Activated CD4-positive, alpha-beta T cell treated with anti-CD3 and anti-CD28 coated beads for 36 hours (primary cell): ENCODE data around the gene CABLES2. TPM values are rescaled to one million over a fixed set of nuclear protein-coding genes. Genes with fewer than 3 reads are reported as not detected.

Source experiments
- ATAC-seq: fragments of 200-7000 bp; cut with Tn5 transposase; one replicate; pipeline ENCODE4 v1.10.0; 2021; ENCODE audit warnings: mild to moderate bottlenecking, moderate library complexity
- CTCF ChIA-PET: fragments of 350-600 bp; sonication (Branson Sonifier 250); formaldehyde crosslinking; loops from one replicate; lab custom pipeline; 2021; ENCODE audit warnings: antibody characterized with exemption; lab: Charles Lee
- POLR2A ChIA-PET: fragments of 350-600 bp; sonication (Branson Sonifier 250); formaldehyde crosslinking; loops from one replicate; lab custom pipeline; 2021; ENCODE audit warnings: antibody characterized with exemption, inconsistent platforms; lab: Charles Lee
- DNase-seq: peaks from one replicate; pipeline ENCODE4 v3.0.0-alpha.2; 2020
- H3K27ac Mint-ChIP-seq: one replicate; pipeline ENCODE4 v1.8.0; 2021; ENCODE audit warnings: mixed read lengths
- H3K27me3 Mint-ChIP-seq: one replicate; pipeline ENCODE4 v1.8.0; 2021; ENCODE audit warnings: mixed read lengths
- H3K36me3 Mint-ChIP-seq: one replicate; pipeline ENCODE4 v1.8.0; 2021; ENCODE audit warnings: low read depth, mixed read lengths
- H3K4me1 Mint-ChIP-seq: one replicate; pipeline ENCODE4 v1.8.0; 2021; ENCODE audit warnings: mixed read lengths
- H3K4me3 Mint-ChIP-seq: one replicate; pipeline ENCODE4 v1.8.0; 2021; ENCODE audit warnings: mild to moderate bottlenecking, moderate library complexity, mixed read lengths
- H3K9me3 Mint-ChIP-seq: one replicate; pipeline ENCODE4 v1.8.0; 2021; ENCODE audit warnings: low read depth, mixed read lengths
- intact Hi-C, 2 experiments: fragments of 100-400 bp; cut with DNase I in 1 of 2; cut with micrococcal nuclease in 1 of 2; formaldehyde crosslinking; loops; one replicate each; pipeline versions ENCODE4 v1.14.2 to v1.15.1; 2022 to 2024; cut with DNase I, micrococcal nuclease
- total RNA-seq, 2 experiments: library from RNA; stranded (reverse); gene quantifications; one replicate each; pipeline ENCODE4 v1.2.3, GENCODE V29; 2021

CABLES2 gene
- total RNA-seq, 2 experiments from 2014 or later, result 6.4 to 7.6 TPM

DNA sequence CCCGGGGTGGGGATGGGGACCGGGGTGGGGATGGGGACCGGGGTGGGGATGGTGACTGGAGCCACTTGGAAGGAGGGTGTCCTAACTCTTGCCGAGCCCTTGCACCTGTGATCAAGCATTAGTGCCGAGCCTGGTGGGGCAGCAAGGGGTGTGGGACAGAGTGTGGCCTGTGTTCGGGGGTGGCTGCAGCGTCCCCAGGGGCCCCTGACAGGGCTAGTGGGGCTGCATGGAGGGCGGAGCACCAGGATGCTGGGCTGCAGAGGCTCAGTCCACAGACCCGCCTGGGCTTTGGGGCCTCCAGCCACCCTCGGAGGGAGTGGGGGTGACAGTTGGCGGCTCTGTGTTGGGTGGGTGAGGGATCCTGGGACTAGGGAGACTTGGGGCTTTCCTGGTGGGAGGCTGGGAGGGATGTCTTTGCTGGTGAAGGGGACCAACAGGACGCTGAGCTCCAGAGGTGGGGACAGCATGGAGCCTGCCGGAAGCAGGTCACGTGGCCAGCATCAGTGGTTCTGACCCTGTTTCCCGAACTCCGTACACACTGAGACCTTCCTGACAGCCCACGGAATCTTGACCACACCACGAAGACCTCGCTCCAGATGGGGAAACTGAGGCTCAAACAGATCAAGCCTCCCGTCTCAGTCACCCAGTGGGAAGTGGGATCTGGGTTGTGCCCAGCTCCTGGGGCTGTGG lies 15.7 kb upstream of the CABLES2 start:
- Mint-ChIP-seq H3K4me3 (no peak overlapping the region), H3K4me1 (no peaks in the 10 kb centered on the region), H3K27ac (no peak overlapping the region), H3K27me3 (peaks cover 2% of the 10 kb centered on the region), H3K9me3 (peaks cover 3% of the 10 kb centered on the region), H3K36me3 (no peaks in the 10 kb centered on the region)
- CTCF ChIA-PET, result no interaction called here
- intact Hi-C loops, result no loop called here
- DNase-seq (no peak), ATAC-seq (no peak)
- POLR2A ChIA-PET, result no interaction called here

DNA sequence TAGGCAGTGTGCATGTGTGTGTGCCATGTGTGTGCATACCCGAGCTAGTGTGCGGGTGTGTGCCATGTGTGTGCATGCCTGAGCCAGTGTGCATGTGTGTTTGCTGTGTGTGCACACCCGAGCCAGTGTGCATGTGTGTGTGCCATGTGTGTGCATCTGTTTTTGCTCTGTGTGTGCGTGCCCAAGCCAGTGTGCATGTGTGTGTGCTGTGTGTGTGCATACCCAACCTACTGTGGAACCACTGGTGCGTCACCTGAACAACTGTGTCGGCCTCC lies 14.6 kb upstream of the CABLES2 start:
- H3K27ac Mint-ChIP-seq, result no peak overlapping the region
- H3K4me1 Mint-ChIP-seq, result no peaks in the 10 kb centered on the region
- ATAC-seq (no peak), DNase-seq (no peak)
- ChIA-PET POLR2A (no interaction called here), CTCF (no interaction called here)
- peaks cover 2% of the 10 kb centered on the region for H3K27me3 Mint-ChIP-seq
- no peaks in the 10 kb centered on the region for H3K36me3 Mint-ChIP-seq
- H3K4me3 Mint-ChIP-seq, result no peak overlapping the region
- intact Hi-C loops, result no loop called here
- H3K9me3 Mint-ChIP-seq, result peaks cover 3% of the 10 kb centered on the region

DNA sequence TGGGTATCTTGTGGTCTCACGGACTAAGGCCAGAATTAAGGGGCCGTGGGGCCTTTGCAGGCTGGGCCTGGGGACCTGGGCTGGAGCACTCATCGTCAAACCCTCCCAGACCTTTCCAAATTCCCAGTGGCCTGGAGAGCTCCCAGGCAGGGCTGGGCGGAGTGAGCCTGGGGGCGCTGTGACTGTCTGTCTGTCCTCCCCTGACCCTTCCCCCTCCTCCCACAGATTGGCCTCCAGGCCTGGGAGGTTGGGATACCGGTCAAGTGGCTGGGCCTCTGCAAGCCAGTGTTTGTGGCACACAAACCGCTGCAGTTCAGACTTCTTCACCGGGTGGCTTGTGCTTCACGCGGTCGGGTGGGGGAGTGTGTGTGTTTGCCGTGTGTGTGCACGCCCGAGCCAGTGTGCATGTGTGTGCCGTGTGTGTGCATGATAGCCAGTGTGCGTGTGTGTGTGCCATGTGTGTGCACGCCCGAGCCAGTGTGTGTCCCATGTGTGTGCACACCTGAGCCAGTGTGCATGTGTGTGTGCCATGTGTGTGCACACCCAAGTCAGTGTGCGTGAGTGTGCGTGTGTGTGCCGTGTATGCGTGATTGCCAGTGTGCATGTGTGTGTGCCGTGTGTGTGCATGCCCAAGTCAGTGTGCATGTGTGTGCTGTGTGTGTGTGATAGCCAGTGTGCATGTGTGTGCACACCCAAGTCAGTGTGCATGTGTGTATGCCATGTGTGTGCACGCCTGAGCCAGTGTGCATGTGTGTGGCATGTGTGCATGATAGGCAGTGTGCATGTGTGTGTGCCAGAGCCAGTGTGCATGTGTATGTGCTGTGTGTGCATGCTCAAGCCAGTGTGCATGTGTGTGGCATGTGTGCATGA lies 14.0 kb upstream of the CABLES2 start:
- Mint-ChIP-seq H3K36me3 (no peaks in the 10 kb centered on the region), H3K4me3 (no peak overlapping the region), H3K9me3 (peaks cover 3% of the 10 kb centered on the region), H3K27me3 (peaks cover 2% of the 10 kb centered on the region), H3K4me1 (no peaks in the 10 kb centered on the region), H3K27ac (no peak overlapping the region)
- ATAC-seq, result no peak
- ChIA-PET CTCF (no interaction called here), POLR2A (no interaction called here)
- DNase-seq, result no peak
- intact Hi-C loops, result no loop called here

DNA sequence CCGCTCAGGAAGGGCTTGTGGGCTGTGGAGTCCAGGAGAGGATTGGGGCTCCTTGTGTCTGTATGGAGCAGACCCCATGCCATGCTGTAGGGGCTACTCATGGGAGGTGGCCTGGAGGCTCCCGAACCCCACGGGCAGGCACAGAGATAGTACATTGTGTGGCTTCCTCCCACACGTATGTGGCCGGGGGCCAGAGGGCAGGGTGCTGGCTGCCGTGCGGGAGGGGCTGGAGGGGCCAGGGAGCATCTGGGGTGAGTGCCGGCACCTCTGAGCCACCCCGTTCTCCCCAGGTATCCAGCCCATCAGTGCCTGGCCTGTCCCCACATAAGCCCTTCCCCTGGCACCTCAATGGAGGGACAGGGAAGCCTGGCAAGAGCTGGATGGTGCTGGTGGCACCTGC lies 12.7 kb upstream of the CABLES2 start:
- ChIA-PET POLR2A (no interaction called here), CTCF (no interaction called here)
- Mint-ChIP-seq H3K36me3 (no peaks in the 10 kb centered on the region), H3K27me3 (no peaks in the 10 kb centered on the region), H3K4me1 (no peaks in the 10 kb centered on the region), H3K4me3 (no peak overlapping the region), H3K9me3 (peaks cover 3% of the 10 kb centered on the region), H3K27ac (no peak overlapping the region)
- ATAC-seq, result no peak
- no peak for DNase-seq
- intact Hi-C loops, result no loop called here

DNA sequence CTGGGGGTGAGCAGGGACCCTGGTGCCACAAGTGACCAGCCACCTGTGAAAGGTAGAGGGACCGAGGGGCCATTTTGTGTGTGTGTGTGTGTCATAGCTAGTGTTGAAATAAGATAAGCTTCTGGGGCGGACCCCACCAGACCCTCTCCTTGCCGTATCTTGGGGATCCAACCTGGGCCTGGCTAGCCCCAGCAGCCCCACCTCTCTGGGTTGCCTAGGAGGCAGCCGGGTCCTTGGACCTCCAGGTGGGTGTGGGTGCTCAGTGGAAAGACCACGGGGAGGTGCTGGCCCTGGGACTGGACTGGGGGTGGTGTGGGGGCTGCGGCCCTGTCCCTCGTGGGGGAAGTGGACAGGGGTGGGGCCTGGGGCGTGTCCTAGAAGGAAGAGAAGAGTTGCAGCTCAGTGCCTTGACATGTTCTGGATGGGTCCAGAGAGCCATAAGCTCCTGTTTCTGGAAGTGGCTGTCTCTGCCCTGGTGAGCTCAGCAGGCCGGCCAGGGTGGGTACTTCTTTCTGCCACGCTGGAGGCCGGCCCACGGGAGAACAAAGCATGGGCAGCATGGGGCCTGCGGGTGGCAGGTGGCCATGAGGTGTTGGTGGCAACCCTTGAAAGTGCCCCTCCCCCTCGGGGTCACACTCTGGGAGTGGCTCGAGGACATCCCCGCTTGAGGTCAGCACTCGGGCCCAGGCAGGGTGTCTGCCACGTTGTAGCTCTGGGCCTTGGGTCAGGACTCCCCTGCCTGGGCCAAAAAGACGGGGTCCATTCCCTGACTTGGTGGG lies 11.8 kb upstream of the CABLES2 start:
- ChIA-PET POLR2A (no interaction called here), CTCF (interaction anchor here (1.5 kb wide), 1 partner anchor 9 kb away, joined by 6 read pairs; no protein-coding TSS in a partner anchor)
- H3K27ac Mint-ChIP-seq, result no peak overlapping the region
- no peaks in the 10 kb centered on the region for H3K36me3 Mint-ChIP-seq
- intact Hi-C loops, result no loop called here
- no peaks in the 10 kb centered on the region for H3K4me1 Mint-ChIP-seq
- H3K4me3 Mint-ChIP-seq, result no peak overlapping the region
- DNase-seq (no peak), ATAC-seq (no peak)
- H3K9me3 Mint-ChIP-seq, result peaks cover 3% of the 10 kb centered on the region
- no peaks in the 10 kb centered on the region for H3K27me3 Mint-ChIP-seq

DNA sequence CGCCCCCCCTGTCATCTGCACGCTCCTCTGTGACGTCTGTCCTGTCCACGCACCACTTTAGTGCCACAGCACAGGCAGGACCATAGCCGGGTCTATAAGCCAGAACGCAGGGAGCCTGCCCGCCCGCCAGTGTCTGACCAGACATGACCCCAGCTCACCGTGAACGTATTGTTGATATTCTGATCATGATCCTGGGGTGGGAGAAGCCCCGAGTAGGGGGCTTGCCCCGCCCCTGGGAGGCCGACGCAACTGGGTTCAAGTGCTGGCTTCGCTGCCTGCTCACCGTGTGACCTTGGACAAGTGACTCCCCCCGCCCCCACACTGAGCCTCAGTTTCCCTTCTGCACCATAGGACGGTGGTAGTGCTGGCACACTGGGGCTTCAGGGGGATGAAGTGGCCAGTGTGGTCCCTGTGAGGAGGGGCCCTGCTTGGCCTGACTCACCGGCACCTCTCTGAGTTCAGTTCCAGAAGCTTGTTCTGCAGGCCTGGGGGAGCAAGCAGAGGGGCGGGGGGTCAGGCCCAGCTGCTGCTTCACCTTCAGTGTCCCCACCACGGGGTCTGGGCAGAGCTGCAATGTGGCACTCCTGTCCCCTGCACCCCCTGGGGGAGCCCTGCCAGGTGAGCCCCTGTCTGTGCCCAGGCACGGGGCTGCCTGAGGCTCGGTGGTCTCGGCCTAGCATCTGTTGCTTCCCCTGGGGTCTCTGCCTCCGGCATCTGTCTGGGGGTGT lies 11.1 kb upstream of the CABLES2 start:
- Mint-ChIP-seq H3K27ac (no peak overlapping the region), H3K4me1 (no peaks in the 10 kb centered on the region), H3K27me3 (no peaks in the 10 kb centered on the region), H3K4me3 (no peak overlapping the region), H3K36me3 (no peaks in the 10 kb centered on the region), H3K9me3 (peaks cover 3% of the 10 kb centered on the region)
- DNase-seq (no peak), ATAC-seq (no peak)
- intact Hi-C loops, result no loop called here
- ChIA-PET CTCF (interaction anchor here (1.5 kb wide), 1 partner anchor 8 kb away, joined by 6 read pairs; no protein-coding TSS in a partner anchor), POLR2A (no interaction called here)

DNA sequence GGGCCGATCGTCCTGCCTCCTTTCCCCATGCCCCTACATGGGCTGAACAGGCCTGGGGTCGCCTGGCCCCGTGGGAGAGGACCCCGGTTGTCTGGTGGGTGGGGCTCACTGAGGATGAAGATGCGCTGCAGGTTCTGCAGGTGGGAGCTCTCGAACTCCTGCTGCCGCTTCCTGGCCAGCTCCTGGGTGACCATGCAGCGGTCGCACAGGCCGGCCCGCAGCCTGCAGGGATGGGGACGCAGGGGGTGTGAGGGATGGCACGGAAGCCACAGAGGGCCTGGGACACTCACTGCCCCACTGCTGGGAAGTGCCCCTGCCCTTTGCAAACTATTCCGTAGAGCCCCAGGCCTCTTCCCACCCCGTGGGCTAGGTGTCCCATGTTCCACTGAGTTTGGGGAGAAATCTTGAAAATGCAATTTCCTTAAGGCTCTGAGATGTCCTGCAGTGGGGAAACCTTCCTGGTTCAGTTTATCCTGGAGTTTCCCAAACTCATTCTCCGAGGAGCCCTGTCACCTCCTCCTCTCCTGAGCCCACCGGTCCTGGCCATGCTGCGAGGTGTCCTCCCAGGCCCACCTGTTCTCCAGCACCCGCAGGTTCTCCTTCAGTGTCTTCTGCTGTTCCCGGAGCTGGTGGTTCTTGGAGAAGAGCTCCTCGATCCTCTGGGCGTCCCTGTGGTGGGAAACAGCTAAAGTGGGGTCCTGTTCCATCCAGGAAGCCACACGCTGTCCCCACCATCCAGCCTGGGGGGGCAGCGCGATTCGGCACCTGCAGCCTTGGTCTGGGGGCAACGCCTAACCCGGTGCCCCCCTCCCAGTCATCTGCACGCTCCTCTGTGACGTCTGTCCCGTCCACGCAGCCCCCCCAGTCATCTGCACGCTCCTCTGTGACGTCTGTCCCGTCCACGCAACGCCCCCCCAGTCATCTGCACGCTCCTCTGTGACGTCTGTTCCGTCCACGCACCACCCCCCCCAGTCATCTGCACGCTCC lies 9.9 kb upstream of the CABLES2 start:
- DNase-seq (no peak), ATAC-seq (no peak)
- Mint-ChIP-seq H3K27ac (no peak overlapping the region), H3K4me1 (no peaks in the 10 kb centered on the region), H3K4me3 (no peak overlapping the region), H3K27me3 (no peaks in the 10 kb centered on the region), H3K36me3 (no peaks in the 10 kb centered on the region), H3K9me3 (peaks cover 3% of the 10 kb centered on the region)
- ChIA-PET POLR2A (no interaction called here), CTCF (interaction anchor here (0.7 kb wide), 1 partner anchor 136 kb away, joined by 3 read pairs; no protein-coding TSS in a partner anchor)
- intact Hi-C loops, result no loop called here

DNA sequence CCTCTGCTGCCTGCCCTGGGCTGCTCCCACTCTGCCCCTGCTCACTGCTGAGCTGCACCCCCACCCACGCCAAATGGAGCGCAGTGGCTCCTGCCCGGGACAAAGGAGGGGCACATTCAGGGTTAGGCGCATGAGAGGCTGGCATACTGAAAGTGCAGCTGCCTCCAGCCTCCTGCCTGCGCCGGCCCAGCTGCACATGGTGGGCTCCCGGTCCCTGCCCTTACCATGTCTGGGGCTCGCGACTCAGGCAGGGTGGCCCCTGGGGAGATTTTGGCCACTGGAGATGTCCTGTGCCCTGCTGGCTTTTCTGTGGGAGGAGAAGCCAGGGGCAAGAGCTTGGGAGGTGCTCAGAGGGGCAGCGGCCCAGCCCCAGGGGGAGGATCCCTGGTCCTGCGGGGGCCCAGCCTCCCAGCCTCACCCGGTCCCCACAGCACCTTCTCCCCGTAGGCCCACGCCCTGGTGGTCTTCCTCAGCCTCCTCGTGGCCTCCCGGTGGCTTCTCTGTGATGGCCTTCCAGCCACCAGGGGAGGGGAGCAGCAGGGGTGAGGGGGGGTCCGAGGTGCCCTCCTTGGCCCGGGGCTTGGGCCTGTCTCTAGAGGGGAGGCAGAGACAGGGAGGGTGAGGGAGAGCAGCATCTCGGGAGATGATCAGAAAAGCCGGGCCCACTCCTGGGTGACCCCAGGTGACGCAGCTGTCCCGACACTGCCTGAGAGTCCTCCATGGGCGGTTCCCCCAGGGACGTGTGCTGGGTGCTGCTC lies 8.4 kb upstream of the CABLES2 start:
- Mint-ChIP-seq H3K36me3 (no peaks in the 10 kb centered on the region), H3K27me3 (no peaks in the 10 kb centered on the region), H3K4me1 (no peaks in the 10 kb centered on the region), H3K4me3 (no peak overlapping the region), H3K9me3 (no peaks in the 10 kb centered on the region), H3K27ac (no peak overlapping the region)
- no peak for DNase-seq
- no peak for ATAC-seq
- CTCF ChIA-PET, result no interaction called here
- intact Hi-C loops, result no loop called here
- POLR2A ChIA-PET, result no interaction called here

DNA sequence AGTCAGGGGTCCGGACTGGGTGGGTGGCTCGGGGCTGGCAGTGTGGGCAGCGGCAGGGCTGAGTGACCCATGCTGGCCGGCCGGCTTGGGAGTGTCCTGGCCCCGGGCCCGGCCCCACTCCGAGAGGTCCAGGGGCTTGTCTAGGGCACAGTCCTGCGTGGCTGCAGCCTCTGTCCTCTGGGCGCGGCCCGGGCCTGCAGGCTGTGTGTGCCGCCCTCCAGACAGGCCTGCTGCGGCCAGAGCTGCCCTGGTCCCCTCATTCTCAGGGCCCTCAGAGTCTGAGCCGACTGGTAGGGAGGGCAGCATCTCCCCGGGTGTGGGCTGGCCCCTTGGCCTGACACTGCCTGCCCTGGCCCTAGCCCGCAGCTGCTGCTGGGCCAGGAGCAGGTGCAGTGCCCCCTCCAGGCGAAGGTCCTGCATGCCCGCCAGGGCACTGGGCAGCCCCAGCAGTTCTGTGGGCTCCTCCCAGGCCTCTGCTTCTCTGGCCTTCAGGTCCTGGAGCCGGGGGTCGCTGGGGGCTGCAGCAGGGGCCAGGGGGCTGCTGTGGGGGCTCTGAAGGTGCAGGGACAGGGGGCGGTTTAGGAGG lies 6.9 kb upstream of the CABLES2 start:
- ChIA-PET POLR2A (no interaction called here), CTCF (interaction anchor here (0.5 to 1.0 kb wide), 2 partner anchors 56 to 203 kb away, joined by 3 read pairs; no protein-coding TSS in a partner anchor)
- peaks cover 2% of the 10 kb centered on the region for H3K27me3 Mint-ChIP-seq
- ATAC-seq (no peak), DNase-seq (no peak)
- H3K9me3 Mint-ChIP-seq, result no peaks in the 10 kb centered on the region
- peaks cover 5% of the 10 kb centered on the region for H3K4me1 Mint-ChIP-seq
- no peak overlapping the region for H3K4me3 Mint-ChIP-seq
- H3K27ac Mint-ChIP-seq, result no peak overlapping the region
- H3K36me3 Mint-ChIP-seq, result no peaks in the 10 kb centered on the region
- intact Hi-C loops, result no loop called here
